HCT116 (cell line): Measurements from ENCODE around the gene FBXW2.

Source experiments
- CBX3 ChIP-seq: IDR thresholded peaks from 2 replicates; pipeline ENCODE4 v1.6.1; 2012; ENCODE audit warnings: low read depth
- CTCF ChIP-seq, 3 experiments: fragments of 200-600 bp in 1 of 3; sonication (generic) in 1 of 3; IDR thresholded peaks in 2 of 3; conservative IDR thresholded peaks in 1 of 3; 2 replicates each; pipeline ENCODE4 v1.5.1; 2012 to 2017; ENCODE audit warnings: low read depth in 2 of 3, low read length in 2 of 3, antibody characterized with exemption in 1 of 3, borderline replicate concordance in 1 of 3, control low read depth in 1 of 3, mild to moderate bottlenecking in 1 of 3, mixed read lengths in 1 of 3, mixed run types in 1 of 3, moderate library complexity in 1 of 3; ENCODE audit not compliant: insufficient read depth in 1 of 3
- EGR1 ChIP-seq: IDR thresholded peaks from 2 replicates; pipeline ENCODE4 v1.6.1; 2012; ENCODE audit warnings: low read depth
- EZH2 ChIP-seq: fragments of 200-600 bp; sonication (generic); IDR thresholded peaks from 2 replicates; pipeline ENCODE4 v1.6.1; 2017; ENCODE audit warnings: antibody characterized with exemption, mixed run types
- FOSL1 ChIP-seq: IDR thresholded peaks from 2 replicates; pipeline ENCODE4 v1.6.1; 2012; ENCODE audit warnings: low read depth
- JUND ChIP-seq: IDR thresholded peaks from 2 replicates; pipeline ENCODE4 v1.6.1; 2012
- POLR2A ChIP-seq: IDR thresholded peaks from 2 replicates; pipeline ENCODE4 v1.7.0; 2011; ENCODE audit warnings: borderline replicate concordance; ENCODE audit not compliant: insufficient read depth, insufficient read length; ENCODE audit errors: extremely low read depth
- POLR2AphosphoS5 ChIP-seq: IDR thresholded peaks from 2 replicates; pipeline ENCODE4 v1.6.1; 2011; ENCODE audit warnings: mild to moderate bottlenecking, low read depth, low read length, moderate library complexity
- RAD21 ChIP-seq: IDR thresholded peaks from 2 replicates; pipeline ENCODE4 v1.6.1; 2012; ENCODE audit warnings: low read depth, mild to moderate bottlenecking
- REST ChIP-seq: IDR thresholded peaks from 2 replicates; pipeline ENCODE4 v1.6.1; 2012; ENCODE audit warnings: low read depth
- SP1 ChIP-seq: IDR thresholded peaks from 2 replicates; pipeline ENCODE4 v1.6.1; 2012; ENCODE audit warnings: low read depth
- SRF ChIP-seq: IDR thresholded peaks from 2 replicates; pipeline ENCODE4 v1.6.1; 2012; ENCODE audit warnings: low read depth
- ZNF274 ChIP-seq: fragments of 200-500 bp; sonication (Bioruptor generic); IDR thresholded peaks from 2 replicates; pipeline ENCODE4 v1.6.1; 2014; ENCODE audit warnings: mild to moderate bottlenecking, low read depth, low read length, inconsistent platforms

- no peak for TF ChIP-seq SP1
- TF ChIP-seq CBX3, result no peak
- no peak for TF ChIP-seq RAD21
- no peak for TF ChIP-seq POLR2A
- TF ChIP-seq SRF, result no peak
- no peak for TF ChIP-seq EGR1
- no peak for TF ChIP-seq CTCF (IDR thresholded peaks at IDR 0.05 in 2 of 3, conservative IDR thresholded peaks at IDR 0.05 in 1 of 3; ENCODE audit: borderline replicate concordance in 1 of 3, insufficient read depth in 1 of 3, low read depth in 2 of 3, low read length in 2 of 3)
- no peak for TF ChIP-seq FOSL1
- no peak for TF ChIP-seq REST
- no peak for TF ChIP-seq EZH2
- no peak for TF ChIP-seq POLR2AphosphoS5
- TF ChIP-seq ZNF274, result no peak
- TF ChIP-seq JUND, result no peak
Measured at GRCh38 chr9:120808931-120809330, 15.7 kb upstream of the FBXW2 start.
